ENCODE results near the gene AGAP1.

AGAP1 gene

DNA sequence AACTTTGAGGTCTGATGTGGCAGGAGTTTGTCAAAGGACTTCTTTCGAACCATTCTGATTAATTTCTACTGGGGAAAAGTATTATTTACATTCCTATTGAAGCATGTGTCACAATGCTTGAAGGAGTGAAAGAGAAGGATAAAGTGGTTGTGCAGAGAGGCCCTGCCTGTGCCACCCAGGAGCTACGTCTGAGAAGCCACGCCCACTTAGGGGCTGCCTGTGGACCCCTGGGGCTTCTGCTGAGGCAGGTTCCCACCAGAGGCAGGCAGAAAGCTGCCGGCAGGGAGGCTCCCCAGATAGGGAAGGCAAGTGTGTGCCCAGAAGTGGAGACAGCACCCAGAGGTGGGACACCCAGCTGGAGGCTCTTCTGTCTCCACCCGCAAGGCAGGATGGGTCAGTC is 627.0 kb downstream of the AGAP1 start:
- DNase-seq (ENCODE audit: low spot score) = no peak

GRCh38 chr2:236121546-236121945 is 627.7 kb downstream of the AGAP1 start:
- Histone ChIP-seq H3K9me3 (ENCODE audit: severe bottlenecking) (no peaks in the 10 kb centered on the region), H3K27me3 (ENCODE audit: insufficient read depth, poor library complexity, severe bottlenecking) (no peaks in the 10 kb centered on the region), H3K36me3 (ENCODE audit: low read depth) (no peaks in the 10 kb centered on the region; the same call in 1 of the 2 replicates), H3K27ac (ENCODE audit: poor library complexity, severe bottlenecking) (no peak overlapping the region), H3K4me1 (ENCODE audit: insufficient read depth, poor library complexity, severe bottlenecking) (no peaks in the 10 kb centered on the region), H3K4me3 (ENCODE audit: severe bottlenecking) (no peak overlapping the region)
- ATAC-seq (ENCODE audit: low read depth) = no peak
- no peak for DNase-seq (ENCODE audit: low spot score)
- TF ChIP-seq CTCF (IDR thresholded peaks at IDR 0.05; ENCODE audit: poor library complexity, severe bottlenecking) = no peak

More for the DNA sequence above, 627.0 kb downstream of the AGAP1 start:
- no peak for TF ChIP-seq CTCF (IDR thresholded peaks at IDR 0.05; ENCODE audit: poor library complexity, severe bottlenecking)
- H3K36me3 ChIP-seq (ENCODE audit: low read depth) = no peaks in the 10 kb centered on the region; the same call in 1 of the 2 replicates
- H3K4me1 ChIP-seq (ENCODE audit: insufficient read depth, poor library complexity, severe bottlenecking) = no peaks in the 10 kb centered on the region
- no peak for ATAC-seq (ENCODE audit: low read depth)
- no peaks in the 10 kb centered on the region for H3K27me3 ChIP-seq (ENCODE audit: insufficient read depth, poor library complexity, severe bottlenecking)
- H3K27ac ChIP-seq (ENCODE audit: poor library complexity, severe bottlenecking) = no peak overlapping the region
- no peaks in the 10 kb centered on the region for H3K9me3 ChIP-seq (ENCODE audit: severe bottlenecking)
- no peak overlapping the region for H3K4me3 ChIP-seq (ENCODE audit: severe bottlenecking)

DNA sequence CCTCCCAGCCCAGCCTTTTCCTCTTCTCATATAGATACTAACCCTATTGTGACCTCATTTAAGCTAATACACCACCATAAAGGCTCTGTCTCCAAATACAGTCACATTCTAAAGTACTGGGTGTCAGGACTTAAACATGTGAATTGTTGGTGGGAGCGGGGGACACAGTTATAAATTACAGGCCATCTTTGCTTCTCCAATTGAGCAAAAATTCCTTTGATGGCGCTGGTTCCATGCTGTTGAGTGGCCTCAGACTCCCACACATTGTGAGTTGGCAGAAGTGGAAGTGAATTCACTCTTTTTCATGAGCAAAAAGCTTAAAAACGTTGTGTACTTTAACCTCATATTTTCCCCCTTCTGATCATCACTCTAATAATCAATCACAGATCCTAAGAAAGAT is 628.4 kb downstream of the AGAP1 start:
- no peak overlapping the region for H3K27ac ChIP-seq (ENCODE audit: poor library complexity, severe bottlenecking)
- no peak for DNase-seq (ENCODE audit: low spot score)
- TF ChIP-seq CTCF (IDR thresholded peaks at IDR 0.05; ENCODE audit: poor library complexity, severe bottlenecking) = no peak

DNA sequence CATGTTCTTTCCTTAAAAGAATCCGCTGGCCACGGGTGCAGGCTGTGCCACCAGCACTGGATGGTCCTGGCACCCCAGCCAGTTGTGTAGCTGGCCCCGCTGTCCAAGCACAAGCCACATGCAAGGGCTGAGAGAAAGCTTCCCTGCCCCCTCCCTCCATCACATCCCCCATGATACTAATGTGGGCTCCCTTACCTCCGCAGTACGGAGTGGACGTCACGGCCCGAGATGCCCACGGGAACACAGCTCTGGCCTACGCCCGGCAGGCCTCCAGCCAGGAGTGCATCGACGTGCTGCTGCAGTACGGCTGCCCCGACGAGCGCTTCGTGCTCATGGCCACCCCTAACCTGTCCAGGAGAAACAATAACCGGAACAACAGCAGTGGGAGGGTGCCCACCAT is 629.9 kb downstream of the AGAP1 start:
- DNase-seq (ENCODE audit: low spot score) (no peak), ATAC-seq (ENCODE audit: low read depth) (no peak)
- no peak for TF ChIP-seq CTCF (IDR thresholded peaks at IDR 0.05; ENCODE audit: poor library complexity, severe bottlenecking)
- no peak overlapping the region for H3K27ac ChIP-seq (ENCODE audit: poor library complexity, severe bottlenecking)
- H3K9me3 ChIP-seq (ENCODE audit: severe bottlenecking) = no peaks in the 10 kb centered on the region
- H3K4me1 ChIP-seq (ENCODE audit: insufficient read depth, poor library complexity, severe bottlenecking) = no peaks in the 10 kb centered on the region
- H3K4me3 ChIP-seq (ENCODE audit: severe bottlenecking) = no peak overlapping the region
- no peaks in the 10 kb centered on the region; the same call in 1 of the 2 replicates for H3K36me3 ChIP-seq (ENCODE audit: low read depth)
- H3K27me3 ChIP-seq (ENCODE audit: insufficient read depth, poor library complexity, severe bottlenecking) = no peaks in the 10 kb centered on the region

More for the DNA sequence above, 628.4 kb downstream of the AGAP1 start:
- no peak for ATAC-seq (ENCODE audit: low read depth)
- Histone ChIP-seq H3K4me1 (ENCODE audit: insufficient read depth, poor library complexity, severe bottlenecking) (no peaks in the 10 kb centered on the region), H3K4me3 (ENCODE audit: severe bottlenecking) (no peak overlapping the region), H3K9me3 (ENCODE audit: severe bottlenecking) (no peaks in the 10 kb centered on the region), H3K36me3 (ENCODE audit: low read depth) (no peaks in the 10 kb centered on the region; the same call in 1 of the 2 replicates), H3K27me3 (ENCODE audit: insufficient read depth, poor library complexity, severe bottlenecking) (no peaks in the 10 kb centered on the region)

DNA sequence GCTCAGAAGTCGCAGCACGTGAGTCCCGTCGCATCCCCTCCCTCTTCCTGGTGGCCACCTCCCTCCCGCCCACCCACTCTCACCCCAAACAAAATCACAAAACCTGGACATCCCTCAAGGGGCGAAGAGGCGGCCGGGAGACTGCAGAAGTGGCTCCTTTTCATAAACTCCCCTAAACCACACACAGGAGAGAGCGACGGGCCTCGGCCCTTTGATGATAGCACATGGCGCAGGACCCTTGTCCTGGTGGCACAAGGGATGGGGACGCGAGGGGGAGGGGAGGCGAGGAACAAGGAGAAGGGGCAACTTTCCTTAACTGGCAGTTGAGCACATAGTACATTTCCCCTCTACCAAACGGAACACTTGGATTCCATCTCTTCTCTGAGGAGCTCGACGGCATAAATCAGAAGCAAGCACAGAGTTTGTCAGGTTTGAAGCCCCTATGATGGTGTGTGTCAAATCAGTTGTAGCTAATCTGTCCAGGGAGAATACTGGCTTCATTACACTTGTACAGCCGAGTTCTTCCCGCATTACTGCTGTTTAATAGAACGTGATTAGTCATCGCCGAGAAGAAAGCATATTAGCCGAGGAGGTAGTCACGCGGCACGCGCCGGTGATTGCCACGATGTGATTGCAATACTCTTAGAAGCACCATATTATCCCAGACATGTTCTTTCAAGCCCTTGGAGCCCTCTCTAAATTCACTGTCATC is 630.5 kb downstream of the AGAP1 start:
- TF ChIP-seq CTCF (IDR thresholded peaks at IDR 0.05; ENCODE audit: poor library complexity, severe bottlenecking) = no peak
- no peaks in the 10 kb centered on the region for H3K9me3 ChIP-seq (ENCODE audit: severe bottlenecking)
- DNase-seq (ENCODE audit: low spot score) = no peak
- H3K4me1 ChIP-seq (ENCODE audit: insufficient read depth, poor library complexity, severe bottlenecking) = no peaks in the 10 kb centered on the region
- no peak for ATAC-seq (ENCODE audit: low read depth)
- no peaks in the 10 kb centered on the region for H3K27me3 ChIP-seq (ENCODE audit: insufficient read depth, poor library complexity, severe bottlenecking)
- H3K4me3 ChIP-seq (ENCODE audit: severe bottlenecking) = no peak overlapping the region
- H3K27ac ChIP-seq (ENCODE audit: poor library complexity, severe bottlenecking) = no peak overlapping the region
- H3K36me3 ChIP-seq (ENCODE audit: low read depth) = no peaks in the 10 kb centered on the region; the same call in 1 of the 2 replicates

Measured in RWPE2 (cell line).